ENCODE results near the gene SRPRB. TPM values are rescaled to one million over a fixed set of nuclear protein-coding genes. Genes with fewer than 3 reads are reported as not detected.

SRPRB gene
- total RNA-seq, 1 donor from 2014 or later = 45.4 TPM

- no peak overlapping the region for H3K4me3 ChIP-seq
- H3K9me3 ChIP-seq = no peaks in the 10 kb centered on the region
- no peak for TF ChIP-seq CTCF (IDR thresholded peaks at IDR 0.05)
- no peaks in the 10 kb centered on the region for H3K36me3 ChIP-seq
- no peak overlapping the region for H3K27ac ChIP-seq
- H3K4me1 ChIP-seq = no peaks in the 10 kb centered on the region
- ATAC-seq (no peak), DNase-seq (peak; percentile 37)
- intact Hi-C loops (cut with DNase I) = no loop called here
- no peaks in the 10 kb centered on the region for H3K27me3 ChIP-seq
Measured at GRCh38 chr3:133868186-133868585, 62.6 kb downstream of the SRPRB start.

DNA sequence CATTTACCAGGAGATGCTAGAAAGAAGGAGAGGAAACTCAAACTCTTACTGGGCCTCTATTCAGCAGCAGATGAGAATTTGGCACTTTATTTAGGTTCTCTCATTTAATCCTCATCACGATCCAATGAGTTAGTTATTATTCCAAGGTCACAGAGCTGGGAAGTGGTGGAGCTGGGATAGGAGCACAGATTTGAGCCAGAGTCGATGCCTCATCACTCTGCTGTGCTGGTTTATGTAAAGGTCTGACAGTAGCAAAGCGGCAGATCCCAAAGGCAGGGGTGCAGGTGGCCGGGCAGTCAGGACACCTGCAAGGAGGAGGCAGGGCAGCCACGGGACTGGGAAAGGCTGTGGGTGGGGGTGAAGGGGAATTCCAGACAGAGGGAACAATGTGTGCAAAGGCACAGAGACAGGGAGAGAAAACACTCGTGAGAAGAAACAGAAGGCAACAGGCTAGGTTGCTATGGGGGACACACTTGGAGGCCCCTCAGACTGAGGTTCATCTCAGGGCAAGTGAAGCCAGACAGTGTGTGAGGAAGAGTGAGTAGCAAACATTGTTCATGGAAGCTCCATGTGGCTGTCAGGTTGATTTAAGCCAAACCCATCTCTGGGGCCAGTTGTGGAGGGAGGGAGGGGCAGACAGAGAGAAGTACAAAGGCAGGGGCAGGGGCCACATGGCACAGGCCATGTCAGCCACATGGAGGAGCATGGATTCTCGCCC, 63.3 kb downstream of the SRPRB start:
- peak; percentile 38 for DNase-seq
- H3K27ac ChIP-seq = no peak overlapping the region
- H3K27me3 ChIP-seq = no peaks in the 10 kb centered on the region
- no peaks in the 10 kb centered on the region for H3K36me3 ChIP-seq
- H3K9me3 ChIP-seq = no peaks in the 10 kb centered on the region
- no peak overlapping the region for H3K4me3 ChIP-seq
- H3K4me1 ChIP-seq = no peaks in the 10 kb centered on the region
- no peak for ATAC-seq
- TF ChIP-seq CTCF (IDR thresholded peaks at IDR 0.05) = no peak
- intact Hi-C loops (cut with DNase I) = no loop called here

DNA sequence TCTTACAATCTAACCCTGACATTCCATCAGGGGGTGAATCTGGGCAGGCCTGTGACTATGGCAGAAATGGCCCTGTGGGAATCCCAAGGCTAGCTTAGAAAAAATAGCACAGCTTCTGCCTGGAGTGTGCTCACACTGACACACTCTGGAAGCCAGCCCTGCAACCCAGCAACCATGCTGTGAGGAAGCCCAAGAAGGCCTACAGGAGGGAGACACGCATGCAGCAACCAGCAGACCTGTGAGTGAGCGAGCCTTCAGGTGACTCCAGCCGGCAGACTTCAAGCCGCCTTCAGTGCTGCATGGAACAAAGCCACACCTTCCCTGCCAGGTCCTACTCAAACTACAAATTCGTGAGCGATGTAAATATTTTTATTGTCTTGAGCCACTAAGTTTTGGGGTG, 64.0 kb downstream of the SRPRB start:
- TF ChIP-seq CTCF (IDR thresholded peaks at IDR 0.05) = no peak
- no peak for DNase-seq

GRCh38 chr3:133870822-133871221, 65.2 kb downstream of the SRPRB start:
- H3K27me3 ChIP-seq = no peaks in the 10 kb centered on the region
- DNase-seq = no peak
- TF ChIP-seq CTCF (IDR thresholded peaks at IDR 0.05) = no peak
- H3K4me1 ChIP-seq = no peaks in the 10 kb centered on the region
- no peak overlapping the region for H3K27ac ChIP-seq
- H3K9me3 ChIP-seq = no peaks in the 10 kb centered on the region
- intact Hi-C loops (cut with DNase I) = no loop called here
- no peaks in the 10 kb centered on the region for H3K36me3 ChIP-seq
- no peak for ATAC-seq
- H3K4me3 ChIP-seq = no peak overlapping the region

More for the DNA sequence above, 64.0 kb downstream of the SRPRB start:
- ATAC-seq = no peak
- H3K4me1 ChIP-seq = no peaks in the 10 kb centered on the region
- no peak overlapping the region for H3K4me3 ChIP-seq
- intact Hi-C loops (cut with DNase I) = no loop called here
- H3K36me3 ChIP-seq = no peaks in the 10 kb centered on the region
- H3K27me3 ChIP-seq = no peaks in the 10 kb centered on the region
- no peak overlapping the region for H3K27ac ChIP-seq
- H3K9me3 ChIP-seq = no peaks in the 10 kb centered on the region

Other genes with a start within 250 kb of the SRPRB start
- 184 TPM for gene CDV3, start 232.1 kb upstream of the SRPRB start, total RNA-seq
- 18.1 TPM for gene TOPBP1, start 143.9 kb upstream of the SRPRB start, total RNA-seq
- gene TF, start 59.4 kb upstream of the SRPRB start, total RNA-seq = 1.3 TPM
- 7.4 TPM for gene RAB6B, start 90.1 kb downstream of the SRPRB start, total RNA-seq
- gene SLCO2A1, start 224.1 kb downstream of the SRPRB start, total RNA-seq = 234 TPM